GM13977 (cell line): ENCODE measurements around the gene IFT88.

Experiments
- DNase-seq: peaks from one replicate; pipeline ENCODE4 v3.0.0; 2012; ENCODE audit warnings: low spot score
- in situ Hi-C: fragments of 300-500 bp; cut with MboI; formaldehyde crosslinking; loops from one replicate; pipeline ENCODE4 v1.12.0; 2022; ENCODE audit warnings: low sequenced_read_pairs, low pct_unique_long_range_greater_than_20kb, mixed read lengths, inconsistent platforms; ENCODE audit not compliant: unreplicated experiment
- TF ChIP-seq, protein P1 (sequence below): IDR thresholded peaks from 2 replicates; pipeline ENCODE4 v1.5.1; 2012; ENCODE audit warnings: mild to moderate bottlenecking, control low read depth; ENCODE audit not compliant: insufficient read depth; ENCODE audit errors: extremely low read depth, missing control alignments

IFT88 gene

GRCh38 chr13:20719783-20720182 lies 152.8 kb downstream of the IFT88 start:
- no peak for DNase-seq
- in situ Hi-C loops: no loop called here
- TF ChIP-seq, protein P1, sequence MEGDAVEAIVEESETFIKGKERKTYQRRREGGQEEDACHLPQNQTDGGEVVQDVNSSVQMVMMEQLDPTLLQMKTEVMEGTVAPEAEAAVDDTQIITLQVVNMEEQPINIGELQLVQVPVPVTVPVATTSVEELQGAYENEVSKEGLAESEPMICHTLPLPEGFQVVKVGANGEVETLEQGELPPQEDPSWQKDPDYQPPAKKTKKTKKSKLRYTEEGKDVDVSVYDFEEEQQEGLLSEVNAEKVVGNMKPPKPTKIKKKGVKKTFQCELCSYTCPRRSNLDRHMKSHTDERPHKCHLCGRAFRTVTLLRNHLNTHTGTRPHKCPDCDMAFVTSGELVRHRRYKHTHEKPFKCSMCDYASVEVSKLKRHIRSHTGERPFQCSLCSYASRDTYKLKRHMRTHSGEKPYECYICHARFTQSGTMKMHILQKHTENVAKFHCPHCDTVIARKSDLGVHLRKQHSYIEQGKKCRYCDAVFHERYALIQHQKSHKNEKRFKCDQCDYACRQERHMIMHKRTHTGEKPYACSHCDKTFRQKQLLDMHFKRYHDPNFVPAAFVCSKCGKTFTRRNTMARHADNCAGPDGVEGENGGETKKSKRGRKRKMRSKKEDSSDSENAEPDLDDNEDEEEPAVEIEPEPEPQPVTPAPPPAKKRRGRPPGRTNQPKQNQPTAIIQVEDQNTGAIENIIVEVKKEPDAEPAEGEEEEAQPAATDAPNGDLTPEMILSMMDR: no peak

- DNase-seq: no peak
- in situ Hi-C loops: no loop called here
- TF ChIP-seq, protein P1: no peak
These were observed 153.5 kb downstream of the IFT88 start for GRCh38 chr13:20720499-20720898.

- no peak for DNase-seq
- TF ChIP-seq, protein P1: no peak
- in situ Hi-C loops: no loop called here
These were observed 154.1 kb downstream of the IFT88 start for GRCh38 chr13:20721058-20721453.

DNA sequence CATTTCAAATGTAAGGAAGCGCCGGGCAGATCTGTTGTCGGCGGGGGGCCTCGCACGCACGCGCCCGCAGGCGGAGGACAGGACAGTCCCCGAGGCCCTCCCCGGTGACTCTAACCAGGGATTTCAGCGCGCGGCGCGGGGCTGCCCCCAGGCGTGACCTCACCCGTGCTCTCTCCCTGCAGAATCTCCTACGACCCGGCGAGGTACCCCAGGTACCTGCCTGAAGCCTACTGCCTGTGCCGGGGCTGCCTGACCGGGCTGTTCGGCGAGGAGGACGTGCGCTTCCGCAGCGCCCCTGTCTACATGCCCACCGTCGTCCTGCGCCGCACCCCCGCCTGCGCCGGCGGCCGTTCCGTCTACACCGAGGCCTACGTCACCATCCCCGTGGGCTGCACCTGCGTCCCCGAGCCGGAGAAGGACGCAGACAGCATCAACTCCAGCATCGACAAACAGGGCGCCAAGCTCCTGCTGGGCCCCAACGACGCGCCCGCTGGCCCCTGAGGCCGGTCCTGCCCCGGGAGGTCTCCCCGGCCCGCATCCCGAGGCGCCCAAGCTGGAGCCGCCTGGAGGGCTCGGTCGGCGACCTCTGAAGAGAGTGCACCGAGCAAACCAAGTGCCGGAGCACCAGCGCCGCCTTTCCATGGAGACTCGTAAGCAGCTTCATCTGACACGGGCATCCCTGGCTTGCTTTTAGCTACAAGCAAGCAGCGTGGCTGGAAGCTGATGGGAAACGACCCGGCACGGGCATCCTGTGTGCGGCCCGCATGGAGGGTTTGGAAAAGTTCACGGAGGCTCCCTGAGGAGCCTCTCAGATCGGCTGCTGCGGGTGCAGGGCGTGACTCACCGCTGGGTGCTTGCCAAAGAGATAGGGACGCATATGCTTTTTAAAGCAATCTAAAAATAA lies 154.7 kb downstream of the IFT88 start:
- TF ChIP-seq, protein P1: no peak
- DNase-seq: no peak
- in situ Hi-C loops: no loop called here

DNA sequence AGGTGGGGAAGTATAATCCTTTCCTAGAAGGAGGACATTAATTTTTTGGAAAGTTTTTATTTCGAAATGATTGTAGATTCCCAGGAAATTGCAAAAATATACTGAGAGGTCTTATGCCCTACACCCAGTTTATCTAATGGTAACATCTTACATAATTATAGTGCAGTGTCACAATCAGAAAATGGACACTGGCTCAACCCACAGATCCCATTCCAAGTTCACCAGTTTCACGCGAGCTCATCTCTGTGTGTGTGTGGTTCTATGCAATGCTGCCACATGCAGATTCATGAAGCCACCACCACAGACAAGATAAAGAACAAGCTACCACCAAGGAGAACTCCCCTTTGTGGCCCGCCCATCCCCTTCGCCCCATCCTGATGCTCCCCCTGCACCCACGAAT lies 160.9 kb downstream of the IFT88 start:
- TF ChIP-seq, protein P1: no peak
- in situ Hi-C loops: no loop called here
- no peak for DNase-seq

- in situ Hi-C loops: no loop called here
- TF ChIP-seq, protein P1: no peak
- no peak for DNase-seq
These were observed 161.8 kb downstream of the IFT88 start for GRCh38 chr13:20728579-20729311.
